Pancreas (tissue), 10 donors: Measurements from ENCODE around the gene C10orf67. TPM values are rescaled to one million over a fixed set of nuclear protein-coding genes. Genes with fewer than 3 reads are reported as not detected.

Experiments
- ATAC-seq, 4 donors: fragments of 200-7000 bp; cut with Tn5 transposase; one replicate each; pipeline versions ENCODE4 v1.8.0 to v1.9.1; 2020; ENCODE audit warnings: mild to moderate bottlenecking in 4 of 4, moderate library complexity in 4 of 4
- DNase-seq, 6 donors: peaks; one replicate each; pipeline ENCODE4 v3.0.0-alpha.2; 2020
- FAIRE-seq: peaks from 2 replicates; lab custom pipeline; 2012; peaks lifted over from hg19 to GRCh38; lab: Jason Lieb, UNC
- H3K27ac ChIP-seq, 4 donors: fragments of 200-600 bp; sonication (generic); 1 replicate in 3 of 4; 2 replicates in 1 of 4; pipeline versions ENCODE4 v1.5.0 to v1.8.0; 2020
- H3K27me3 ChIP-seq, 4 donors: fragments of 200-600 bp; one replicate each; pipeline ENCODE4 v1.8.0; 2021
- H3K36me3 ChIP-seq, 3 donors: fragments of 200-600 bp; sonication (generic) in 1 of 3; one replicate each; pipeline versions ENCODE4 v1.5.0 to v1.8.0; 2020 to 2021
- H3K4me1 ChIP-seq, 3 donors: fragments of 200-600 bp; one replicate each; pipeline ENCODE4 v1.8.0; 2021
- H3K4me3 ChIP-seq, 4 donors: fragments of 200-600 bp; sonication (generic) in 2 of 4; one replicate each; pipeline versions ENCODE4 v1.5.0 to v1.8.0; 2020 to 2021
- H3K9me3 ChIP-seq, 4 donors: fragments of 200-600 bp; one replicate each; pipeline ENCODE4 v1.8.0; 2021
- WGBS, 2 donors: extraction: QIAGEN DNeasy Blood & Tissue Kit; methylation state at CpG; one replicate each; pipeline ENCODE4 v1.1.7; 2013; 5-methylcytosine and 5-hydroxymethylcytosine counted together
- intact Hi-C, 3 donors: fragments of 100-400 bp; cut with DNase I; formaldehyde crosslinking; loops; one replicate each; pipeline versions ENCODE4 v1.11.1 to v1.14.2; 2022
- microRNA-seq, 2 donors: library from miRNA; unstranded; fragments of <30 nt; microRNA quantifications; one replicate each; pipeline versions ENCODE4 to v1.1.0, GENCODE V29; 2019 to 2020
- polyA plus RNA-seq, 2 donors: library from polyadenylated mRNA; stranded (reverse); fragments of 200-250 nt; gene quantifications; one replicate each; pipeline ENCODE4 v1.2.3, GENCODE V29; 2013
- total RNA-seq, 6 donors: library from RNA; stranded (reverse); fragmentation: NEBNext Ultra II Directional in 4 of 6; extraction: Animal tissue kit (Norgen Biotek cat#: 25700) in 4 of 6; gene quantifications; one replicate each; pipeline versions ENCODE4 v1.2.1 to v1.2.4, GENCODE V29; 2021 to 2023
- TF ChIP-seq, protein P1 (sequence below), 4 donors: fragments of 200-600 bp; sonication (generic) in 3 of 4; IDR thresholded peaks; one replicate each; pipeline versions ENCODE4 v1.5.0 to v1.8.0; 2021; ENCODE audit warnings: antibody characterized with exemption in 4 of 4
- donor health status: healthy with polysubstance abuse.
- donor health status: DM: no; HTN: no; CAD: no; lungs with moderate emphysema.
- donor health status: DM: no; HTN: no; CAD: no.
- donor health status: control.
- donor health status: control.
- donor health status: Bipolar disorder and iron deficiency.
- donor health status: DM: yes; HTN: yes; CAD: no.
- donor health status: DM: no; HTN: no; CAD: no.
- donor health status: DM: no; HTN: no; CAD: no.
- donor health status: DM: yes; HTN: yes; CAD: no.

Gene C10orf67
- total and polyA plus RNA-seq, 8 donors: 0.02 to 0.16 (median 0.08) TPM; not detected in 3

DNA sequence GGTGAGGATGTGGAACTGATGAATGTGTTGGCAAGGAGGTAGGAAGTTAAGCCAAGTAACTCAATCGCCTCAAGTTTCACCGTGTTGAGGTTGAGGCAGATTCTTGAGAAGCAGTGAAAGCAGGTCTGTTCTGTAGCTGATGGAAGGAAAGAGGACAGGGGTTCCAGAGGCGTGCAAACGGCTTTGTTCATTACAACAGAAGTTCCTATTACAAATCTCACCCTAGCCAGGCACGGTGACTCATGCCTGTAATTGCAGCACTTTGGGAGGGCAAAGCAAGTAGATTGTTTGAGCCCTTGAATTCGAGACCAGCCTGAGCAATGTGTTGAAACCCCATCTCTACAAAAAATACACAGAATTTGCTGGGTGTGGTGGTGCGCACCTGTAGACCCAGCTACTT lies 189.4 kb downstream of the C10orf67 start:
- TF ChIP-seq, protein P1, sequence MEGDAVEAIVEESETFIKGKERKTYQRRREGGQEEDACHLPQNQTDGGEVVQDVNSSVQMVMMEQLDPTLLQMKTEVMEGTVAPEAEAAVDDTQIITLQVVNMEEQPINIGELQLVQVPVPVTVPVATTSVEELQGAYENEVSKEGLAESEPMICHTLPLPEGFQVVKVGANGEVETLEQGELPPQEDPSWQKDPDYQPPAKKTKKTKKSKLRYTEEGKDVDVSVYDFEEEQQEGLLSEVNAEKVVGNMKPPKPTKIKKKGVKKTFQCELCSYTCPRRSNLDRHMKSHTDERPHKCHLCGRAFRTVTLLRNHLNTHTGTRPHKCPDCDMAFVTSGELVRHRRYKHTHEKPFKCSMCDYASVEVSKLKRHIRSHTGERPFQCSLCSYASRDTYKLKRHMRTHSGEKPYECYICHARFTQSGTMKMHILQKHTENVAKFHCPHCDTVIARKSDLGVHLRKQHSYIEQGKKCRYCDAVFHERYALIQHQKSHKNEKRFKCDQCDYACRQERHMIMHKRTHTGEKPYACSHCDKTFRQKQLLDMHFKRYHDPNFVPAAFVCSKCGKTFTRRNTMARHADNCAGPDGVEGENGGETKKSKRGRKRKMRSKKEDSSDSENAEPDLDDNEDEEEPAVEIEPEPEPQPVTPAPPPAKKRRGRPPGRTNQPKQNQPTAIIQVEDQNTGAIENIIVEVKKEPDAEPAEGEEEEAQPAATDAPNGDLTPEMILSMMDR (IDR thresholded peaks at IDR 0.05): no peak
- no peak overlapping the region for H3K4me3 ChIP-seq
- FAIRE-seq (no peak), DNase-seq (no peak), ATAC-seq (no peak)
- peaks cover 0 to 5% (median 0%) of the 10 kb centered on the region in 3 donors for H3K4me1 ChIP-seq
- H3K9me3 ChIP-seq: no peaks in the 10 kb centered on the region
- H3K27me3 ChIP-seq: no peaks in the 10 kb centered on the region
- 84 to 92% methylated on average over 7 of the region's 7 CpGs for WGBS, 2 donors
- no peak overlapping the region for H3K27ac ChIP-seq
- no peaks in the 10 kb centered on the region for H3K36me3 ChIP-seq
- intact Hi-C loops: loop anchor here in 1 of 3 donors (5.0 kb wide), 1 partner anchor 137 kb away; no protein-coding TSS in a partner anchor

Small RNA genes lying within 50 kb of the gene (microRNA-seq; reads per million reads assigned to microRNA genes)
- gene MIR1254-2: 0 reads per million in 2 donors

Other genes with a start within 250 kb of the C10orf67 start
- gene MSRB2, start 249.2 kb downstream of the C10orf67 start, total RNA-seq: 10 to 100 TPM in 1 of 6 donors, 1 to 10 TPM in 5; 2.4 to 12.4 (median 4.7) TPM
- 10 to 100 TPM; 12.3 to 14.3 TPM for gene MSRB2, start 249.2 kb downstream of the C10orf67 start, polyA plus RNA-seq
- 10 to 100 TPM; 29.4 to 70.8 (median 52.0) TPM for gene PTF1A, start 152.5 kb downstream of the C10orf67 start, total RNA-seq
- 10 to 100 TPM; 16.8 to 20.5 TPM for gene PTF1A, start 152.5 kb downstream of the C10orf67 start, polyA plus RNA-seq
- 1 to 10 TPM; 5.5 to 9.7 (median 6.0) TPM for gene OTUD1, start 94.3 kb upstream of the C10orf67 start, total RNA-seq
- 1 to 10 TPM; 2.6 to 4.0 TPM for gene OTUD1, start 94.3 kb upstream of the C10orf67 start, polyA plus RNA-seq